Hematopoietic multipotent progenitor cell treated with erythropoietin and hydrocortisone succinate and interleukin-3 and kit ligand, for 17 days (in vitro differentiated cells): ENCODE data around the gene PRSS27.

Source experiments
- DNase-seq: peaks from one replicate; pipeline ENCODE4 v3.0.0-alpha.2; 2015; ENCODE audit warnings: low spot score

The PRSS27 gene

DNA sequence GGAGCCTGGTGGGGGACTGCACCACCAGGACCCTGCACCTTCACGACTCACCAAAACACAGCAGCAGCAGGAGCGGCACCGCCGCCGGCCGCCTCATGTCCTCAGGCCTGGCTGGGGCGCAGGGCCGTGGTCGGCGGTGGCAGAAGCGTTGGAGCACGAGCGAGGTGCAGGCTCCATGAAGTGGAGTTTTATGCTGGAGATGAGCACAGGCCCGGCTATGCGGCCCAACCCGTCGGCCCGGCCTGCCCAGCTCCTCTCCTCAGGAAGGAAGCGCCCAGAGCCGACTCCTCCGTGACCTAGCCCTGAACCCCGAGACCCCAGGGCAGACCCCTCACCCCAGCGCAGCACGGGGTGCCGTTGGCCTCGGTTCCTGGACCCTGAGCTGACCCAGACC, at the start of gene PRSS27:
PRSS27 (minus strand) TSS at position 161 of the 394 bp plus-strand sequence; CDS start at position 97, 64 bp downstream.
- DNase-seq, result no peak

DNA sequence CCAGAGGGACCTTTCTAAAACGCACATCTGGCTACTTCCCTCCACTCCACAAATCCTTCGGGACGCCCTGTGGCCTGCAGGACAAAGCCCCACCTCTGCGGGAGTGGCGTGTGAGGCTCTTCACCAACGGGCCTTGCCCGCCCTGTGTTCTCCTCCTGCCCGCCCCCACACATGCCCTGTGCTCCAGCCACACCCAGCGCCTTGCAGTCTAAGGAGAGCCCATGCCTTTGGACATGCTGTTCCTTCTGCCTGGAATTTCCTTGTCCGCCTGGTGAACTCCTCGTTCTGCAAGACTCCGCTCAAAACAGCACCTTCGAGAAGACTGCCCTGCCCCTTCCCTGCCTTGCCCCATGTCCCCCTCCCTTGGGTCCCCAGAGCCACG, 49.6 kb upstream of the PRSS27 start:
- no peak for DNase-seq

- DNase-seq, result no peak
Observed at GRCh38 chr16:2769100-2769529, 49.1 kb upstream of the PRSS27 start.

DNA sequence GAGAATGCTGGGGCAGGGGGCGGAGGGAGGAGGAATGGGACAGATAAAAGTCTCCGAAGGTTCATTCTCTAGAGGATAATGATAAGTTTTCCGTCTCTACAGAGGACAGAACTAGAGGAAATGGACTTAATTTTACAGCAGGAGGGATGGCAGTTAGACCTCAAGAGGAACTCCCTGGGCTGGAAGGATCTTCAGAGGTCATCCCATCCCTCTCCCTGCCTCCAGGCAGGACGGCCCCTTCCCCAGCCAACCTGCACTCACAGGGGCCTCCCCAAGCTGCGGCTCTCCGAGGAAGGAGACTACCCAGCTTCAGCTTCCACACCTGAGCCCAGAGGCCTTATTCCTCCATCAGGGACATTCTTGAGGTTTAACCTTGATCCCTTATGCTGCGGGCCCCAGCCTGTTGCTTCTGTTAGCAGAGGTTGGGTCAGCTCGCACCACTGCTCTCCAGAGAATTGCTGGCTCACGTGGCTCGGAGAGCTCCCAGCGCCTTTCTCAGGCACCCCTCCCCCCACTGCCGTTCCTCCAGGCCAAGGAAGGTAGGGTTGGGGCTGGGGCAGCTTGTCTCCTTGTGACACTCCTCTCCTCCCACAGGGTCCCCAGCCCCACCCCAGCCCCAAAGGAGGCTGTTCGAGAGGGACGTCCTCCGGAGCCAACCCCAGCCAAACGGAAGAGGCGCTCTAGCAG, 48.5 kb upstream of the PRSS27 start:
- no peak for DNase-seq

GRCh38 chr16:2767891-2768290, 47.9 kb upstream of the PRSS27 start:
- no peak for DNase-seq

- DNase-seq, result no peak
Observed at GRCh38 chr16:2767140-2767731, 47.2 kb upstream of the PRSS27 start.

DNA sequence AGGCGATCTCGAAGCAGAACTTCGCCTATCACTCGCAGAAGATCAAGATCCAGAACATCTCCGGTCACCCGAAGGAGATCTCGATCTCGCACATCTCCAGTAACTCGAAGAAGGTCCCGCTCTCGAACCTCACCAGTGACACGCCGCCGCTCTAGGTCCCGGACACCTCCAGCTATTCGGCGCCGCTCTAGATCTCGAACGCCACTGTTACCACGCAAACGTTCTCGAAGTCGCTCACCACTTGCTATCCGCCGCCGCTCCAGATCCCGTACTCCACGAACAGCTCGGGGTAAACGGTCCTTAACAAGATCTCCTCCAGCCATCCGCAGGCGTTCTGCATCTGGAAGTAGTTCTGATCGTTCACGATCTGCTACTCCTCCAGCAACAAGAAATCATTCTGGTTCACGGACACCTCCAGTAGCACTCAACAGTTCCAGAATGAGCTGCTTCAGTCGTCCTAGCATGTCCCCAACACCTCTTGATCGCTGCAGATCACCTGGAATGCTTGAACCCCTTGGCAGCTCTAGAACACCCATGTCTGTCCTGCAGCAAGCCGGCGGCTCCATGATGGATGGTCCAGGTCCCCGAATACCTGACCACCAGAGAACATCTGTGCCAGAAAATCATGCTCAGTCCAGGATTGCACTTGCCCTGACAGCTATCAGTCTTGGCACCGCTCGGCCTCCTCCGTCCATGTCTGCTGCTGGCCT, 46.6 kb upstream of the PRSS27 start:
- DNase-seq, result no peak

DNA sequence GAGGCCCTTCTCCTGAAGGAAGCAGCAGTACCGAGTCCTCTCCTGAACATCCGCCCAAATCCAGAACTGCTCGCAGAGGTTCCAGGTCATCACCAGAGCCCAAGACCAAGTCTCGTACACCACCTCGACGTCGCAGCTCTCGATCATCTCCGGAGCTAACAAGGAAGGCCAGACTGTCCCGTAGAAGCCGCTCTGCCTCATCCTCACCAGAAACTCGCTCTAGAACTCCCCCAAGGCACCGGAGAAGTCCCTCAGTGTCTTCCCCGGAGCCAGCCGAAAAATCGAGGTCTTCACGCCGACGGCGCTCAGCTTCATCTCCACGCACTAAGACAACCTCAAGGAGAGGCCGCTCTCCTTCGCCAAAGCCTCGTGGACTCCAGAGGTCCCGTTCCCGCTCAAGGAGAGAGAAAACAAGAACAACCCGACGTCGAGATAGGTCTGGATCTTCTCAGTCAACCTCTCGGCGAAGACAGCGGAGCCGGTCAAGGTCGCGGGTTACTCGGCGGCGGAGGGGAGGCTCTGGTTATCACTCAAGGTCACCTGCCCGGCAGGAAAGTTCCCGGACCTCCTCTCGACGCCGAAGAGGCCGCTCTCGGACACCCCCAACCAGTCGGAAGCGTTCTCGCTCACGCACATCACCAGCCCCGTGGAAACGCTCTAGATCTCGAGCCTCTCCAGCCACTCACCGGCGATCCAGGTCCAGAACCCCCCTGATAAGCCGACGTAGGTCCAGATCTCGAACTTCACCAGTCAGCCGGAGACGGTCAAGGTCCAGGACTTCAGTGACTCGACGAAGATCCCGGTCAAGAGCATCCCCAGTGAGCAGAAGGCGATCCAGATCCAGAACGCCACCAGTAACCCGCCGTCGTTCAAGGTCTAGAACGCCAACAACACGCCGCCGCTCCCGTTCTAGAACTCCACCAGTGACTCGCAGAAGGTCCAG, 45.7 kb upstream of the PRSS27 start:
- no peak for DNase-seq

GRCh38 chr16:2764718-2765117, 44.7 kb upstream of the PRSS27 start:
- no peak for DNase-seq

DNA sequence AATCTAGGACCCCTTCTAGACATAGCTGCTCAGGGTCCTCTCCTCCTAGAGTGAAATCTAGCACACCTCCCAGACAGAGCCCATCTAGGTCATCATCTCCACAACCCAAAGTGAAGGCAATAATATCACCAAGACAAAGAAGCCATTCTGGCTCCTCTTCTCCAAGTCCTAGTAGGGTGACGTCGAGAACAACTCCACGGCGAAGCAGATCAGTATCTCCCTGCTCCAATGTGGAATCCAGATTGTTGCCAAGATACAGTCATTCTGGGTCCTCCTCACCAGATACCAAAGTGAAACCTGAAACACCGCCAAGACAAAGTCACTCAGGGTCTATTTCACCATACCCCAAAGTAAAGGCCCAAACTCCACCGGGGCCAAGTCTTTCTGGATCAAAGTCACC, 43.1 kb upstream of the PRSS27 start:
- no peak for DNase-seq

DNA sequence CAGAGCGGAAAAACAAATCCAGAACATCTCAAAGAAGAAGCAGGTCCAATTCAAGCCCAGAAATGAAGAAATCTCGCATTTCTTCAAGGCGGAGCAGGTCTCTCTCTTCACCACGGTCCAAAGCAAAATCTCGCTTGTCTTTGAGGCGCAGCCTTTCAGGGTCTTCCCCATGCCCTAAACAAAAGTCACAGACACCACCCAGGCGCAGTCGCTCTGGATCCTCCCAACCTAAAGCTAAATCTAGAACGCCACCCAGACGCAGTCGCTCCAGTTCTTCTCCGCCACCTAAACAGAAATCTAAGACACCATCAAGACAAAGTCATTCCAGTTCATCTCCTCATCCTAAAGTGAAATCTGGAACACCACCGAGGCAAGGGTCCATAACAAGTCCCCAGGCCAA, 42.7 kb upstream of the PRSS27 start:
- DNase-seq, result no peak

DNA sequence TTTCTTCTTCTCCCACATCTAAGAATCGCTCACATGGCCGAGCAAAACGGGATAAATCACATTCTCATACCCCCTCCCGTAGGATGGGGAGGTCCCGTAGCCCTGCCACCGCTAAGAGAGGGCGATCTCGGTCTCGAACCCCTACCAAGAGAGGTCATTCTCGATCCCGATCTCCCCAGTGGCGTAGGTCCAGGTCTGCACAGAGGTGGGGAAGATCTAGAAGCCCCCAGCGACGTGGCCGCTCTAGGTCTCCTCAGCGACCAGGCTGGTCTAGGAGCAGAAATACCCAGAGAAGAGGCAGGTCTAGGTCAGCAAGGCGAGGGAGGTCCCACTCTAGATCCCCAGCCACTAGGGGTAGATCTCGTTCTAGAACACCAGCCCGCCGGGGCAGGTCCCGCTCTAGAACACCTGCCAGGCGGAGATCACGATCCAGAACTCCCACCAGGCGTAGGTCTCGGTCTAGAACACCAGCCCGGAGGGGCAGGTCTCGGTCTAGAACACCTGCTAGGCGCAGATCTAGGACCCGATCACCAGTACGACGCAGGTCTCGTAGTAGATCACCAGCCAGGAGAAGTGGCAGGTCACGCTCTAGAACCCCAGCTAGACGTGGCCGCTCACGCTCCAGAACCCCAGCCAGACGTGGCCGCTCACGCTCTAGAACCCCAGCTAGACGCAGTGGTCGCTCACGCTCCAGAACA, 42.0 kb upstream of the PRSS27 start:
- DNase-seq, result no peak

DNA sequence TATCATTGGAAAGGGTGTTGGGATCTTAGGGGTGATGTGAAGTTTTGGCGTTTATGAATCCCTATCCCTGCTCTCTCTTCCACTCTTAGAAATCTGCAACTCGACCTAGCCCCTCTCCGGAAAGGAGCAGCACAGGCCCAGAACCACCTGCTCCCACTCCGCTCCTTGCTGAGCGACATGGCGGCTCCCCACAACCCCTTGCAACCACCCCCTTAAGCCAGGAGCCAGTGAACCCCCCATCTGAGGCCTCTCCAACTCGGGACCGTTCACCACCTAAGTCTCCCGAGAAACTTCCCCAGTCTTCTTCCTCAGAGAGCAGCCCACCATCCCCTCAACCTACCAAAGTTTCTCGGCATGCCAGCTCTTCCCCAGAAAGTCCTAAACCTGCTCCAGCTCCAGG, 41.4 kb upstream of the PRSS27 start:
- no peak for DNase-seq

GRCh38 chr16:2757344-2757743, 37.3 kb upstream of the PRSS27 start:
- no peak for DNase-seq

GRCh38 chr16:2756288-2757015, 36.4 kb upstream of the PRSS27 start:
- DNase-seq, result no peak

- no peak for DNase-seq
Observed at GRCh38 chr16:2755158-2755557, 35.1 kb upstream of the PRSS27 start.

GRCh38 chr16:2753733-2754020, 33.7 kb upstream of the PRSS27 start:
- no peak for DNase-seq

GRCh38 chr16:2752850-2753732, 33.1 kb upstream of the PRSS27 start:
- DNase-seq, result peak; percentile 88

DNA sequence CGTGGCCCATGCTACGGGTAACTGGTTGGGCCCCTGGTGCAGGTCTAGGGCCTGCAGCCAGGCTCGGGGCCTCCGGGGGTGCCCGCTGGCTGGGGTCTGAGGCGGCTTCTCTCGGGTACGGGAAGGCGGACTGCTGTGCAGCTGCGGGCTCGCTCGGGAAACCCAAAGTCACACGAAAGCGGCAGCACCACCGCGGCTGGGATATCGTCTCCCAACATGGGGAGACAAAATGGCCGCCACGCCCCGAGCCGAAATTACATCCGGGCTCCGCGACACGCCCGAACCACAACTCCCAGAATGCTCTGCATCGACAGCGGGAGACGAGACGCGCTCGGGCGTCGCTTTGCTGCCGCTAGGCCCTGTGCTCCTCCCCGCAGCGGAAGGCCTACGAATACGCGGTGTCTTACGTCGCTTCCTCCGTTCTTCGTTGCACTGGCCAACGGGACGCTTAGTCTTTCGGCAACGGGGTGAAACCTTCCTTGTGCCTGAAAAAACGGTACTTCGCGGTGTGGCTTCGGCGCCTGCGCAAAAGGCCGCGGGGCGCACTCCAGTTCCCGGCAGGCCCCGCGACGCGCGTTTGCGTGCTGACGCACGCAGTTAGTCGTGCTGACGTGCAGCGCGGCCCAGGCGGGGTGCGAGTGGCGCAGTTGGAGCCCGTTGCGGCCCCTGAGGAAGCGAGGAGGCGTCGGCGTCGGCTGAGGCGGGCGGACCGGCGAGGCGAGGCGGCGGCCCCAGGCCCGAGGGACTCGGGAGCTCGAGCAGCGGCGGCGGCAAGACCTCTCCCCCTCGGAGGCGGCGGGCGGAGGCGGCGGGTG, 32.2 kb upstream of the PRSS27 start, which contains the start of gene SRRM2:
SRRM2 (plus strand) TSS at position 604 of the 815 bp plus-strand sequence. CDS start 3,727 bp downstream, outside the sequence.
- peak; percentile 98 for DNase-seq
